Activated CD8-positive, alpha-beta memory T cell treated with anti-CD3 and anti-CD28 coated beads, Interleukin-2, amount 50 U/mL, for 48 hours (primary cell): ENCODE results near the gene SOBP.

ENCODE experiments used
- DNase-seq: peaks from one replicate; pipeline ENCODE4 v3.0.0-alpha.2; 2020

The SOBP gene

GRCh38 chr6:107699254-107699653 lies 209.3 kb downstream of the SOBP start:
- DNase-seq: no peak

GRCh38 chr6:107699697-107700325 lies 209.9 kb downstream of the SOBP start:
- DNase-seq: no peak

- DNase-seq: no peak
Measured at GRCh38 chr6:107703606-107704005, 213.7 kb downstream of the SOBP start.

- no peak for DNase-seq
Measured at GRCh38 chr6:107704347-107705013, 214.6 kb downstream of the SOBP start.

- DNase-seq: no peak
Measured at GRCh38 chr6:107706516-107707115, 216.7 kb downstream of the SOBP start.

GRCh38 chr6:107707346-107708275 lies 217.7 kb downstream of the SOBP start:
- DNase-seq: no peak

GRCh38 chr6:107708435-107708834 lies 218.5 kb downstream of the SOBP start:
- DNase-seq: no peak

- no peak for DNase-seq
Measured at GRCh38 chr6:107709341-107709740, 219.4 kb downstream of the SOBP start.
